H1 (cell line): ENCODE measurements around the gene CDCA3. TPM values are rescaled to one million over a fixed set of nuclear protein-coding genes. Genes with fewer than 3 reads are reported as not detected.

Experiments used
- ATF3 ChIP-seq: IDR thresholded peaks from 2 replicates; pipeline ENCODE4 v1.6.1; 2011; ENCODE audit warnings: low read depth, mild to moderate bottlenecking, low read length; ENCODE audit not compliant: insufficient read depth
- BCL11A ChIP-seq, 2 experiments: IDR thresholded peaks; one replicate each; pipeline ENCODE4 v1.6.1; 2011; ENCODE audit warnings: low read depth in 2 of 2, low read length in 2 of 2, mild to moderate bottlenecking in 2 of 2
- CTCF ChIP-seq, 3 experiments: IDR thresholded peaks; 1 replicate in 2 of 3; 2 replicates in 1 of 3; pipeline versions ENCODE4 v1.5.1 to v1.6.1; 2011; ENCODE audit warnings: low read length in 3 of 3, mild to moderate bottlenecking in 3 of 3, inconsistent platforms in 2 of 3, low read depth in 1 of 3, moderate library complexity in 1 of 3; ENCODE audit not compliant: insufficient read depth in 1 of 3; ENCODE audit errors: control extremely low read depth in 1 of 3
- E2F6 ChIP-seq: IDR thresholded peaks from 2 replicates; pipeline ENCODE4 v1.6.1; 2012; ENCODE audit warnings: inconsistent platforms
- EGR1 ChIP-seq: IDR thresholded peaks from 2 replicates; pipeline ENCODE4 v1.6.1; 2011; ENCODE audit warnings: low read depth, low read length, borderline replicate concordance
- EZH2 ChIP-seq: fragments of 200-600 bp; sonication (generic); IDR thresholded peaks from 2 replicates; pipeline ENCODE4 v1.7.1; 2012; ENCODE audit warnings: low read depth, mild to moderate bottlenecking, moderate library complexity, low read length, inconsistent platforms; ENCODE audit not compliant: severe bottlenecking
- GABPA ChIP-seq: IDR thresholded peaks from 2 replicates; pipeline ENCODE4 v1.6.1; 2011; ENCODE audit warnings: mild to moderate bottlenecking, low read length, moderate library complexity, borderline replicate concordance; ENCODE audit not compliant: insufficient read depth
- JUN ChIP-seq: IDR thresholded peaks from 2 replicates; pipeline ENCODE4 v1.6.1; 2011; ENCODE audit warnings: low read depth, mild to moderate bottlenecking, improper control_type of control experiment, low read length
- KDM5A ChIP-seq: fragments of 200-600 bp; IDR thresholded peaks from 2 replicates; pipeline ENCODE4 v1.7.1; 2012; ENCODE audit warnings: mild to moderate bottlenecking, low read length, inconsistent platforms, mixed read lengths
- POLR2AphosphoS5 ChIP-seq: IDR thresholded peaks from 2 replicates; pipeline ENCODE4 v1.6.1; 2011; ENCODE audit warnings: low read depth, low read length
- RAD21 ChIP-seq, 2 experiments: IDR thresholded peaks in 1 of 2; conservative IDR thresholded peaks in 1 of 2; 2 replicates each; pipeline ENCODE4 v1.6.1; 2011; ENCODE audit warnings: low read depth in 2 of 2, low read length in 2 of 2, improper control_type of control experiment in 1 of 2, inconsistent platforms in 1 of 2, mild to moderate bottlenecking in 1 of 2, moderate library complexity in 1 of 2
- RBBP5 ChIP-seq: IDR thresholded peaks from 2 replicates; pipeline ENCODE4 v1.7.1; 2012; ENCODE audit warnings: low read depth, mild to moderate bottlenecking, inconsistent platforms, low read length, moderate library complexity, borderline replicate concordance
- RNF2 ChIP-seq: fragments of 200-900, 300-1000 bp; sonication (generic); IDR thresholded peaks from 2 replicates; pipeline ENCODE4 v1.7.1; 2016; ENCODE audit warnings: borderline replicate concordance, low read depth, mild to moderate bottlenecking, antibody characterized with exemption, low read length; ENCODE audit not compliant: poor library complexity, severe bottlenecking; ENCODE audit errors: missing control alignments
- RXRA ChIP-seq: IDR thresholded peaks from 2 replicates; pipeline ENCODE4 v1.6.1; 2011; ENCODE audit warnings: low read depth, mild to moderate bottlenecking, low read length, moderate library complexity; ENCODE audit not compliant: insufficient read depth
- SIN3A ChIP-seq, 2 experiments: IDR thresholded peaks in 1 of 2; conservative IDR thresholded peaks in 1 of 2; 2 replicates each; pipeline ENCODE4 v1.6.1; 2011 to 2012; ENCODE audit warnings: low read length in 2 of 2, improper control_type of control experiment in 1 of 2, low read depth in 1 of 2, mild to moderate bottlenecking in 1 of 2
- SIX5 ChIP-seq: IDR thresholded peaks from 2 replicates; pipeline ENCODE4 v1.6.1; 2011; ENCODE audit warnings: mild to moderate bottlenecking, low read depth, low read length
- SP4 ChIP-seq: IDR thresholded peaks from 2 replicates; pipeline ENCODE4 v1.6.1; 2012; ENCODE audit warnings: low read length, inconsistent platforms
- SUZ12 ChIP-seq: fragments of 200-600 bp; sonication (generic); IDR thresholded peaks from 2 replicates; pipeline ENCODE4 v1.6.1; 2012; ENCODE audit warnings: mild to moderate bottlenecking, inconsistent platforms, low read length, moderate library complexity, mixed read lengths
- TCF12 ChIP-seq: IDR thresholded peaks from 2 replicates; pipeline ENCODE4 v1.6.1; 2011; ENCODE audit warnings: low read depth, mild to moderate bottlenecking, low read length
- polyA plus RNA-seq, 7 experiments: library from polyadenylated mRNA; depleted of rRNA in 3 of 7; stranded (reverse) in 5 of 7; unstranded in 2 of 7; fragments of >200 nt in 5 of 7; fragments of 200-250 nt in 2 of 7; gene quantifications; 1 replicate in 5 of 7; 2 replicates in 1 of 7; 4 replicates in 1 of 7; pipeline versions ENCODE4 v1.2.1 to v1.2.3, GENCODE V29; 2011 to 2013; ENCODE audit warnings: missing spikeins in 2 of 7, mixed read lengths in 2 of 7
- total RNA-seq: library from RNA; stranded (reverse); fragmentation: NEBNext Ultra II Directional; extraction: Animal tissue kit (Norgen Biotek cat#: 25700); gene quantifications from 2 replicates; pipeline ENCODE4 v1.2.1, GENCODE V29; 2021

The CDCA3 gene
- total and polyA plus RNA-seq, 2 of the 8 experiments (the other 6 are each of a cell fraction or from before 2014, with no cell fraction given), result 47.7 to 71.2 TPM

- TF ChIP-seq RNF2 (no peak), CTCF (IDR thresholded peaks at IDR 0.05; ENCODE audit: control extremely low read depth in 1 of 3, insufficient read depth in 1 of 3, low read depth in 1 of 3, low read length in 3 of 3) (no peak), RBBP5 (no peak), ATF3 (no peak), E2F6 (peak; percentile 43; the same call in 1 of the 2 replicates), EZH2 (no peak), BCL11A (IDR thresholded peaks at IDR 0.05; ENCODE audit: low read depth in 2 of 2, low read length in 2 of 2) (no peak), RAD21 (IDR thresholded peaks at IDR 0.05 in 1 of 2, conservative IDR thresholded peaks at IDR 0.05 in 1 of 2; ENCODE audit: low read depth in 2 of 2, low read length in 2 of 2) (no peak), RXRA (no peak), SP4 (no peak; the same call in 1 of the 2 replicates), SIN3A (conservative IDR thresholded peaks at IDR 0.05 in 1 of 2, IDR thresholded peaks at IDR 0.05 in 1 of 2; ENCODE audit: low read depth in 1 of 2, low read length in 2 of 2) (peak in 1 of 2 experiments; percentile 11; a peak in 1 of 4 replicates), GABPA (no peak), SIX5 (no peak), POLR2AphosphoS5 (peak; percentile 97), JUN (no peak), EGR1 (no peak), TCF12 (no peak), SUZ12 (no peak), KDM5A (no peak)
Observed at GRCh38 chr12:6867413-6868210, 16.5 kb upstream of the CDCA3 start, which contains the start of gene TPI1 (continued).
